Stimulated activated naive CD4-positive, alpha-beta T cell (primary cell): ENCODE data around the gene TTF2.
"Not testable (repeated sequence)": the region's sequence is repeated elsewhere in the genome, so short reads cannot be mapped to it uniquely, and the experiment has no call there.

Experiments used
- DNase-seq, 6 experiments: peaks; one replicate each; lab custom pipeline; 2025; lab: John Stamatoyannopoulos, UW

The TTF2 gene

GRCh38 chr1:117121589-117122329 is 61.6 kb downstream of the TTF2 start, which contains the start of gene TRIM45:
TRIM45 (minus strand) TSS chr1:117121749; CDS start chr1:117121201, 548 bp downstream.
- peak; percentile 61 to 75 (median 71) for DNase-seq

- DNase-seq = no peak
Observed at GRCh38 chr1:117122330-117123025, 62.4 kb downstream of the TTF2 start.

GRCh38 chr1:117123274-117123673 is 63.1 kb downstream of the TTF2 start:
- DNase-seq = no peak

GRCh38 chr1:117124661-117125060 is 64.5 kb downstream of the TTF2 start:
- no peak for DNase-seq

GRCh38 chr1:117127795-117128194 is 67.7 kb downstream of the TTF2 start:
- DNase-seq = no peak

- peak in 2 of 6 experiments; percentile 37 to 45 for DNase-seq
Observed at GRCh38 chr1:117128323-117129079, 68.4 kb downstream of the TTF2 start.

GRCh38 chr1:117130526-117130925 is 70.4 kb downstream of the TTF2 start:
- no peak for DNase-seq

- DNase-seq = no peak
Observed at GRCh38 chr1:117135329-117135728, 75.2 kb downstream of the TTF2 start.

GRCh38 chr1:117136749-117137148 is 76.6 kb downstream of the TTF2 start:
- no peak for DNase-seq

GRCh38 chr1:117137281-117137855 is 77.2 kb downstream of the TTF2 start:
- no peak for DNase-seq

GRCh38 chr1:117138106-117138505 is 78.0 kb downstream of the TTF2 start:
- no peak for DNase-seq

GRCh38 chr1:117138561-117138960 is 78.4 kb downstream of the TTF2 start:
- DNase-seq = no peak

- no peak for DNase-seq
Observed at GRCh38 chr1:117142200-117142599, 82.1 kb downstream of the TTF2 start.

GRCh38 chr1:117143172-117143571 is 83.0 kb downstream of the TTF2 start:
- no peak for DNase-seq

GRCh38 chr1:117143871-117144270 is 83.7 kb downstream of the TTF2 start:
- no peak for DNase-seq

- no peak for DNase-seq
Observed at GRCh38 chr1:117146072-117146471, 85.9 kb downstream of the TTF2 start.

GRCh38 chr1:117146575-117147340 is 86.6 kb downstream of the TTF2 start:
- no peak for DNase-seq

GRCh38 chr1:117147341-117147831 is 87.3 kb downstream of the TTF2 start:
- DNase-seq = no peak

GRCh38 chr1:117147856-117148588 is 87.9 kb downstream of the TTF2 start:
- DNase-seq = no peak

GRCh38 chr1:117150316-117150715 is 90.2 kb downstream of the TTF2 start:
- no peak for DNase-seq

- not testable (repeated sequence) for DNase-seq
Observed at GRCh38 chr1:117151305-117151704, 91.2 kb downstream of the TTF2 start.
